Measurements from ENCODE around the gene SLC41A1.

The SLC41A1 gene

DNA sequence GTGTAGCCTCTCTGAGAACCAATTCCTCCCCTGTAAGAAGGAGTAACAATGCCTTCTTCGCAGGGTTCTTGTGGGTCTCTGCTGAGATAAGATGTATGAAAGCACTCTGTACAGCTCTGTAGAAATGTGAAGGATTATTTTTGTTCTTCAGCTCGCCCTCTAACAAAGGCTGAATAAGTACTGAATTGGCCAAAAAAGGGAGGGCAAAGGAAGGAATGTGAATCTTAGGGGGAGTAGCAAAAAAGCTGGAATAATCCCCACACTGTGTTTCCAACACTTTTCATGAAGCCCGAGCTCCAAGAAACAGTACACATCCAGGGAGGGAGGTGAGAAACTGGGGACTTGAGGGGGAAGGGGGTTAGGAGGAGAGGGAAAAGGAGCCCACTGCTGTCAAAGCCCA, 14.0 kb upstream of the SLC41A1 start:
- TF ChIP-seq, protein P1, sequence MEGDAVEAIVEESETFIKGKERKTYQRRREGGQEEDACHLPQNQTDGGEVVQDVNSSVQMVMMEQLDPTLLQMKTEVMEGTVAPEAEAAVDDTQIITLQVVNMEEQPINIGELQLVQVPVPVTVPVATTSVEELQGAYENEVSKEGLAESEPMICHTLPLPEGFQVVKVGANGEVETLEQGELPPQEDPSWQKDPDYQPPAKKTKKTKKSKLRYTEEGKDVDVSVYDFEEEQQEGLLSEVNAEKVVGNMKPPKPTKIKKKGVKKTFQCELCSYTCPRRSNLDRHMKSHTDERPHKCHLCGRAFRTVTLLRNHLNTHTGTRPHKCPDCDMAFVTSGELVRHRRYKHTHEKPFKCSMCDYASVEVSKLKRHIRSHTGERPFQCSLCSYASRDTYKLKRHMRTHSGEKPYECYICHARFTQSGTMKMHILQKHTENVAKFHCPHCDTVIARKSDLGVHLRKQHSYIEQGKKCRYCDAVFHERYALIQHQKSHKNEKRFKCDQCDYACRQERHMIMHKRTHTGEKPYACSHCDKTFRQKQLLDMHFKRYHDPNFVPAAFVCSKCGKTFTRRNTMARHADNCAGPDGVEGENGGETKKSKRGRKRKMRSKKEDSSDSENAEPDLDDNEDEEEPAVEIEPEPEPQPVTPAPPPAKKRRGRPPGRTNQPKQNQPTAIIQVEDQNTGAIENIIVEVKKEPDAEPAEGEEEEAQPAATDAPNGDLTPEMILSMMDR (IDR thresholded peaks at IDR 0.05) = no peak

DNA sequence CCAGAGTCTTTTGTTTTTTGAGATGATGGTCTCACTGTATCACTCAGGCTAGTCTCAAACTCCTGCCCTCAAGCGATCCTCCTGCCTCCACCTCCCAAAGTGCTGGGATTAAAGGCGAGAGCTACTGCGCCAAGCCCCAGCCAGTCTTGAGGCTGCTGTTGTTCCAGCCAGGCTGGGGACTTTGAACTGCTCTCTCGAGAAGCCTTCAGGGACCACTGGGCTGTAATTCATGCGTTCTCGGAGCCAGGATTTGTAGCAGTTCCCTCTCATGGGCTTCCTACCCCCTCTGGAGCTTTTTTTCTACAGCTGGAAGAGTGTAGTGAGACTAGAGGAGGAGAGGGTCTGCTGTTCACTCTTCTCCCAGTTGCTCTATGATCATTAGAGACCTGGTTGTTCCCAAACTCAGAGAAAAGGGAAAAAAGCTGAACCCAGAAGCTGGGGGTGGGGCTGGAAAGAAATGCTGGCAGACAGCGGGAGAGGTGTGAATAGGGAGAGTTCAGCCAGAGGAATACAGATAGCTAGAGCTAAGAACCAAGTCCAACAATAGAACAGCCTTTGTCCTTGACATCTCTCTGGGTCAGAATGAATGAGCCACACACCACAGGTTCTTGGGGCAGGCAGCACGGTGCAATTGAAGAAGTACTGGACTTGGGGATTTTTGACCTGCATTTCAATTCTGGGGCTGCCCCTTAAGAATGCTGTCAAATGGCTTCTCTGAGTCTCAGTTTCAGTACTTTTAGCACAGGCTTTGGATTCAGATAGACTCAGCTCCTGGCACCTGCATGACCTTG, 13.2 kb upstream of the SLC41A1 start:
- TF ChIP-seq, protein P1 (IDR thresholded peaks at IDR 0.05) = no peak

DNA sequence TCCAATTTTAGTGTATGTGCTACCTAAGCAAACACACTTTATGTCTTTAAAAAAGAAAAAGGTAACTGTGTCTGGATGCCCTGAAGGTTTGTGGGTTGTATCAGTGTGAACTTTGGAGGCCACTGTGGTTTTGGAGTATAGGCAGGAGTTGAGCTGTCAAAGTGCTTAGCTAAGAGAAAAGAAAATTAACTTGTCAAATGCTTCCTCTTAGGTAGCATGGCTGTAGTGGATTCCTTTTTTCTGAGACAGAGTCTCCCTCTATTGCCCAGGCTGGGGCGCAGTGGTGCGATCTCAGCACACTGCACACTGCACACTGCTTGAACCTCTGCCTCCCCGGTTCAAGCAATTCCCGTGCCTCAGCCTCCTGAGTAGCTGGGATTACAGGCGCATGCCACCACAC, 11.2 kb upstream of the SLC41A1 start:
- TF ChIP-seq, protein P1 (IDR thresholded peaks at IDR 0.05) = no peak

DNA sequence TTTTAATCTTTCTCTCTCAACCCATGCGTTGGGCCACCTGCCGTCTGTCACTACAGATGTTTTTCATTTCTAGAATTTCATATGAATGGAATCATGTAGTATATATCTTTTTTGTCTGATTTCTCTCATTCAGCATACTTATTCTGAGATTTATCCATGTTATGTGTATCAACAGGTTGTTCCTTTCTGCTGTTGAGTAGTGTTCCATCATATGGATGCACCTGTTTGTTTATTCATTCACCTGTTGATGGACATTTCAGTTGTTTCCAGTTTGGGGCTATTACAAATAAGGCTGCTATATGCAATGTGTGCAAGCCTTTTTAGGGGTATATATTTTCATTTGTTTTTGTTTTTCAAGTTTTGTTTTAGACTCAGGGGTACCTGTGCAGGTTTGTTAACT, 9.4 kb upstream of the SLC41A1 start:
- TF ChIP-seq, protein P1 (IDR thresholded peaks at IDR 0.05) = no peak

DNA sequence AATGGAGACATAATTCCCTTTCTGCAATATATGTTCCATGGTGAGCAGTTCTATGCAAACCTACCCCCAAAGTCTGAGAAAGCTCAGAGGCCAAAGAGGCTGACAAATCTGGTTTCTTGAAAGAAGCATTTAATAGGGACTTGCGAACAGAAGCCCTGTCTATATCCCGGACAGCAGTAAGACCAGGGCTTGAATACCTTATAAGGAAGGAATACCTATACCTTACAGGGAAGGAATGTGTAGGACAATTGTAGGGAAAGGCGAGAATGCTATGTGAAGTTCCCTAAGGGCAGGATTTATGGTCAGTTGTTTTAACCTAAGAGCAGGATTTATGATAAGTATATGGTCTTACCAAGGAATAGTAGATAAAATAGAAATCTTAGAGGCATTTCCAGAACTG, 5.0 kb upstream of the SLC41A1 start:
- TF ChIP-seq, protein P1 (IDR thresholded peaks at IDR 0.05) = no peak

DNA sequence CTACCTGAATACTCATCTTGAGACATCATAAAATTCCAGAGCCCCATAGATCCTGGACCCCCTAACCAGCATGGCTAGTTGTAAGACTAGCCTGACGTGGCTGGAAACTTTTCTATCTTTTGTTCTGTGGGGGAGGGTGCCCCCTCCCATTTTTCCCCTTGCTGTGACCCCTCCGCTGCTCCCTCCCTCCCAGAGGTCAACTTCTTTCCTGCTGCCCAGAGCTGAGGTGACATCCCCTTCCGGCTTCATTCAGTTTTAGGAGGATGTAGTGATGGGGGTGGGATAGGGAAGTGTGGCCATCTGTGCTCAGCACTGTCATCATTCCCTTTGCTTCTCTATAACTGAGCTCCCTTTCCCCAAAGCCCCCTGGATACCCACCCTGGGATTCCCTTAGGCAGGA, 4.4 kb upstream of the SLC41A1 start:
- TF ChIP-seq, protein P1 (IDR thresholded peaks at IDR 0.05) = no peak

DNA sequence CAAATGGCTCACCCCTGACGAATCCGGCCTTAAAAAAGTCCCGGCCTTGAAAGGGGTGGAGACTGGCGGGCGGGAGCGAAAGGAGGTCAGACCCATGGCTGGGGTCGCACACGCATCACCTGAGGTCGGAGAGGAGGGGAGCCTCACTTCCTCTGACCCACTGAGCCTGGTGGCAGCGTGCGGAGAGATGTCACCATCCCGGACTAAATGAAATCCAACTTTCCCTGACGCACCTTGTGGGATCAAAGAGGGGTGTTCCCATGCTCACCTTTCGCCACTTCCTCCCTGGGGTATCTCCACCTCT, 709 bp upstream of the SLC41A1 start:
- TF ChIP-seq, protein P1 (IDR thresholded peaks at IDR 0.05) = no peak
